22Rv1 (cell line): ENCODE measurements around the gene MUTYH.

Experiments
- H3K27ac ChIP-seq: fragments of 450-650 bp; 2 replicates; pipeline ENCODE4 v1.5.1; 2017
- CTCF ChIP-seq: fragments of 450-650 bp; IDR thresholded peaks from 2 replicates; pipeline ENCODE4 v1.5.1; 2017; ENCODE audit warnings: mild to moderate bottlenecking
- ZFX ChIP-seq: fragments of 450-650 bp; IDR thresholded peaks from 2 replicates; pipeline ENCODE4 v1.6.1; 2017; ENCODE audit warnings: antibody characterized with exemption, borderline replicate concordance

MUTYH gene

GRCh38 chr1:45282351-45282750 is 57.9 kb downstream of the MUTYH start:
- TF ChIP-seq ZFX (no peak), CTCF (no peak)
- no peak overlapping the region for H3K27ac ChIP-seq
